Cardiac muscle cell (in vitro differentiated cells and primary cell): Measurements from ENCODE around the gene C2CD3. TPM values are rescaled to one million over a fixed set of nuclear protein-coding genes. Genes with fewer than 3 reads are reported as not detected.

Experiments used
- DNase-seq, 2 donors: peaks; one replicate each; pipeline versions ENCODE4 v3.0.0 to v3.0.0-alpha.2; 2010 to 2017; ENCODE audit warnings: low read depth in 1 of 2, low spot score in 1 of 2
- H3K27ac ChIP-seq: fragments of 200-600 bp; sonication (generic); 2 replicates; pipeline ENCODE4 v1.5.1; 2016
- H3K27me3 ChIP-seq: fragments of 200-600 bp; sonication (generic); 2 replicates; pipeline ENCODE4 v1.6.0; 2016; ENCODE audit warnings: control low read depth
- H3K36me3 ChIP-seq: fragments of 200-600 bp; sonication (generic); 2 replicates; pipeline ENCODE4 v1.5.1; 2016; ENCODE audit warnings: control low read depth
- H3K4me1 ChIP-seq: fragments of 200-600 bp; sonication (generic); 2 replicates; pipeline ENCODE4 v1.8.1; 2017; ENCODE audit warnings: low read depth, mild to moderate bottlenecking, mixed run types
- H3K4me3 ChIP-seq: fragments of 200-600 bp; sonication (generic); 2 replicates; pipeline ENCODE4 v1.5.1; 2016; ENCODE audit warnings: mild to moderate bottlenecking
- H3K9me3 ChIP-seq: fragments of 200-600 bp; sonication (generic); 2 replicates; pipeline ENCODE4 v1.5.1; 2017; ENCODE audit warnings: low read depth, mild to moderate bottlenecking, control low read depth
- polyA plus RNA-seq: library from polyadenylated mRNA; unstranded; fragments of >200 nt; fragmentation: Nextera tagmentation; extraction: Ambion mirVana; gene quantifications from 2 replicates; pipeline ENCODE4 v1.2.1, GENCODE V29; 2016
- total RNA-seq: library from RNA; depleted of rRNA; stranded (reverse); fragments of >200 nt; gene quantifications from 2 replicates; pipeline ENCODE4 v1.2.3, GENCODE V29; 2016
- TF ChIP-seq, protein P1 (sequence below): IDR thresholded peaks from 2 replicates; pipeline ENCODE4 v1.5.1; 2012; ENCODE audit warnings: low read depth, mild to moderate bottlenecking, low read length

C2CD3 gene
- total and polyA plus RNA-seq, 2 experiments from 2014 or later: 10.2 to 13.3 TPM

GRCh38 chr11:73996161-73996747 is 174.5 kb downstream of the C2CD3 start:
- H3K36me3 ChIP-seq: no peaks in the 10 kb centered on the region
- no peak for DNase-seq
- H3K9me3 ChIP-seq: no peaks in the 10 kb centered on the region
- H3K27ac ChIP-seq: no peak overlapping the region
- no peaks in the 10 kb centered on the region for H3K4me1 ChIP-seq
- no peak overlapping the region for H3K4me3 ChIP-seq
- H3K27me3 ChIP-seq: no peaks in the 10 kb centered on the region
- TF ChIP-seq, protein P1, sequence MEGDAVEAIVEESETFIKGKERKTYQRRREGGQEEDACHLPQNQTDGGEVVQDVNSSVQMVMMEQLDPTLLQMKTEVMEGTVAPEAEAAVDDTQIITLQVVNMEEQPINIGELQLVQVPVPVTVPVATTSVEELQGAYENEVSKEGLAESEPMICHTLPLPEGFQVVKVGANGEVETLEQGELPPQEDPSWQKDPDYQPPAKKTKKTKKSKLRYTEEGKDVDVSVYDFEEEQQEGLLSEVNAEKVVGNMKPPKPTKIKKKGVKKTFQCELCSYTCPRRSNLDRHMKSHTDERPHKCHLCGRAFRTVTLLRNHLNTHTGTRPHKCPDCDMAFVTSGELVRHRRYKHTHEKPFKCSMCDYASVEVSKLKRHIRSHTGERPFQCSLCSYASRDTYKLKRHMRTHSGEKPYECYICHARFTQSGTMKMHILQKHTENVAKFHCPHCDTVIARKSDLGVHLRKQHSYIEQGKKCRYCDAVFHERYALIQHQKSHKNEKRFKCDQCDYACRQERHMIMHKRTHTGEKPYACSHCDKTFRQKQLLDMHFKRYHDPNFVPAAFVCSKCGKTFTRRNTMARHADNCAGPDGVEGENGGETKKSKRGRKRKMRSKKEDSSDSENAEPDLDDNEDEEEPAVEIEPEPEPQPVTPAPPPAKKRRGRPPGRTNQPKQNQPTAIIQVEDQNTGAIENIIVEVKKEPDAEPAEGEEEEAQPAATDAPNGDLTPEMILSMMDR: no peak

DNA sequence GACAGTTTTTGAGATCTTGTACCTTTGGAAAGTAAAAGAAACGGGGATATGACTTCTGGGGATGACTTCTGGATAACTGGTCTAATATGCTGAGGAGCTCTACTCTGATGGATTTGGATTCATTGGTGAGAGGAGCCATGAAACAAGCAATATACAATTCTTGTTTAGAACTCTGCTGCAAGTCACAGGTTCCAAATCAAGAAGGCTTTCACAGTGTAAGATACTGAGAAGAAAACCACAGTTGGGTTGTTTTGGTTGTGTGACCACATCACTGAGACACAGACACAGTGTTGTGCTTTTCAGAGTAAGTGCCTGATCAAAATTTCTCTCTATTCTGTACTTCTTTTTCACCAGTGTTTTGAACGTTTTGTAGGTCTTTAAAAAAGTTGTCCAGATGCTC is 175.1 kb downstream of the C2CD3 start:
- TF ChIP-seq, protein P1: no peak
- no peaks in the 10 kb centered on the region for H3K9me3 ChIP-seq

DNA sequence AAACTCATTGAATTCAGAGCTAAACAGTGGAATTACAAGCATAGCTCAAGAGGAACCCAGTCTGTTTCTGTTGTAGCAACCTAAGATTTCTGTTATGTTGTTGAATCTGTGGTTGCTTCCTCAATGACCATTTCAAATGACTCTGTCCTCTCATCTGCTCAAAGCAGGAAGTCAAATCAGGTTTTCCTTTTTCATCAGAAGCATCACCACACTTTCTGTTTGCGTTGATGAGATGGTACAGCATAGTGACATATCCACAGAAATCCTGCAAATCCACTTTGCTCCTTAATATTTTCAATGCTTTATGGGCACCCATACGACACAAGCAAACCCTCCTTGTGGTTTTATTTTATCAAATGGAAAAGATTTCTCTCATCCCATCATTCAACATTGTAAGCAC is 175.6 kb downstream of the C2CD3 start:
- Histone ChIP-seq H3K4me3 (no peak overlapping the region), H3K4me1 (no peaks in the 10 kb centered on the region), H3K9me3 (no peaks in the 10 kb centered on the region), H3K36me3 (no peaks in the 10 kb centered on the region), H3K27ac (no peak overlapping the region), H3K27me3 (no peaks in the 10 kb centered on the region)
- TF ChIP-seq, protein P1: no peak
- DNase-seq: no peak

More for the DNA sequence above, 175.1 kb downstream of the C2CD3 start:
- no peak for DNase-seq
- Histone ChIP-seq H3K36me3 (no peaks in the 10 kb centered on the region), H3K4me1 (no peaks in the 10 kb centered on the region), H3K27me3 (no peaks in the 10 kb centered on the region), H3K4me3 (no peak overlapping the region), H3K27ac (no peak overlapping the region)

DNA sequence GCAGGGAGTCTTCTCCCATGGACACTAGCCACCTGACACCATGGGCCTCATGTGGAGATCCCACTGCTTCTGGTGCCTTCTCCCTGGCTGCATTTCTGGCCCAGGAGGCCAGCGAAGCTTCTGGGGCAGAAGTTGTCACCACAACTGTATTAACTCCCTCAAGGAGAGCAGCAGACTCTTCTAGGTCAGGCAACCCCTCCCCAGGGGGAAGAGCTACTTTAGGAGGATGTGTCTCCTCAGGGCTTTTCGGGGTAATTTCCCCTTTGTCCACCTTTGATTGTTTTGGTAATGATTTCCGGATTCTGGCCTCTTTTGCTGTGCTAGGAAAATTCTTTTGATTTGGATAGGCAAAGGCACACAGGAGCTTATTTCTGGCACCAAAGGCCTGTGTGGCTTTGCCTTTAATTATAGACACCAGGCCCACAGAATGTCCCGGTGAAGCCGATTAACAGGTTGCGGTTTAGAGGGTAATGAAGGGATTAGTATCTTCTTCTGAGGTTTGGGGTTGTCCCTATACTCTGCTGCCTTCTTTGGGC is 179.3 kb downstream of the C2CD3 start:
- Histone ChIP-seq H3K4me3 (no peak overlapping the region), H3K27me3 (no peaks in the 10 kb centered on the region), H3K27ac (no peak overlapping the region), H3K4me1 (no peaks in the 10 kb centered on the region), H3K36me3 (no peaks in the 10 kb centered on the region), H3K9me3 (no peaks in the 10 kb centered on the region)
- TF ChIP-seq, protein P1: no peak
- no peak for DNase-seq

DNA sequence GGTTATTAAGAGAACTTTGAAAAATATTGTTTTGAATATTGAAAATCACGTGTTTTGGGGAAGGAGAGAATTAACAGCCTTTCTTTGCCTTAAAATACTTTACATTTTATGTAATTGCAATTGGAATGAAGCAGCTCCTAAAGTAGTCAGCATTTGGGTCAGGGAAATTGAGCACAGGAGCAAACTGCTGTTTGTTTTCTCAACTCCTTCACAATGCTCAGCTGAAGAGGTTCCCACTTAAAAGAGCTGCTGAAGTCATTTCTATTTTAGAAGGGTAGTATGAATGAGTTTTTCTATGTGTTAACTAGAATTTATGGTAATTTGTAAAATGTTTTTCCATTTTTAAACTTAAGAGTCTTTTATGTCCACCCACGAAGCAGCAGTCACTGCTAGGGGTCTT is 180.1 kb downstream of the C2CD3 start:
- H3K9me3 ChIP-seq: no peaks in the 10 kb centered on the region
- no peaks in the 10 kb centered on the region for H3K4me1 ChIP-seq
- H3K36me3 ChIP-seq: no peaks in the 10 kb centered on the region
- no peak for DNase-seq
- H3K27me3 ChIP-seq: no peaks in the 10 kb centered on the region
- no peak overlapping the region for H3K27ac ChIP-seq
- no peak overlapping the region for H3K4me3 ChIP-seq
- TF ChIP-seq, protein P1: no peak
